Prostate gland (tissue), 2 donors: ENCODE data around the gene SDR9C7. TPM values are rescaled to one million over a fixed set of nuclear protein-coding genes. Genes with fewer than 3 reads are reported as not detected.
A peak's percentile ranks its signal among the peaks of the same experiment; 100 is the strongest.

Experiments used
- DNase-seq: peaks from one replicate; pipeline ENCODE4 v3.0.0-alpha.2; 2019; ENCODE audit warnings: low spot score
- H3K27ac ChIP-seq, 2 donors: fragments of 200-600 bp; sonication (generic); 2 replicates each; pipeline ENCODE4 v1.5.1; 2017 to 2019
- H3K27me3 ChIP-seq: fragments of 200-600 bp; sonication (generic); replicated peaks from 2 replicates; pipeline ENCODE4 v1.5.1; 2019; ENCODE audit not compliant: insufficient read depth
- H3K36me3 ChIP-seq, 2 donors: fragments of 200-600 bp; sonication (generic); 1 replicate in 1 of 2; 2 replicates in 1 of 2; pipeline versions ENCODE4 v1.5.1 to v1.8.1; 2017 to 2019
- H3K4me1 ChIP-seq: fragments of 200-600 bp; sonication (generic); replicated peaks from 2 replicates; pipeline ENCODE4 v1.5.1; 2019
- H3K4me3 ChIP-seq, 2 donors: fragments of 200-600 bp; sonication (generic); 2 replicates each; pipeline ENCODE4 v1.5.1; 2017 to 2019
- H3K9me3 ChIP-seq: fragments of 200-600 bp; sonication (generic); 2 replicates; pipeline ENCODE4 v1.5.1; 2017
- CTCF ChIP-seq, 4 experiments: fragments of 200-600 bp in 2 of 4; fragments of 450-650 bp in 2 of 4; sonication (generic) in 2 of 4; IDR thresholded peaks; 1 replicate in 3 of 4; 2 replicates in 1 of 4; pipeline ENCODE4 v1.5.1; 2016 to 2019; ENCODE audit warnings: antibody characterized with exemption in 4 of 4, mild to moderate bottlenecking in 2 of 4, moderate library complexity in 2 of 4
- POLR2A ChIP-seq: fragments of 450-650 bp; IDR thresholded peaks from one replicate; pipeline ENCODE4 v1.6.1; 2016; ENCODE audit warnings: antibody characterized with exemption, mild to moderate bottlenecking
- POLR2AphosphoS5 ChIP-seq: sonication (generic); formaldehyde crosslinking; IDR thresholded peaks from one replicate; pipeline ENCODE4 v1.6.1; 2017; ENCODE audit warnings: antibody characterized with exemption
- WGBS: methylation state at CpG from one replicate; pipeline ENCODE4 v1.1.5; 2018; 5-methylcytosine and 5-hydroxymethylcytosine counted together
- intact Hi-C: fragments of 100-400 bp; cut with DNase I; formaldehyde crosslinking; loops from one replicate; pipeline ENCODE4 v1.14.2; 2022
- total RNA-seq, 2 donors: library from RNA; depleted of rRNA; stranded (reverse); fragments of >200 nt; gene quantifications; one replicate each; pipeline ENCODE4 v1.1.0, GENCODE V29; 2016

Gene SDR9C7
- total RNA-seq, 2 donors from 2014 or later, result 1.1 TPM; not detected in 1

GRCh38 chr12:56932867-56933266, 1.3 kb downstream of the SDR9C7 start:
- H3K4me1 ChIP-seq, result no peaks in the 10 kb centered on the region
- no peaks in the 10 kb centered on the region for H3K27me3 ChIP-seq
- TF ChIP-seq POLR2A (no peak), CTCF (IDR thresholded peaks at IDR 0.05) (no peak), POLR2AphosphoS5 (no peak)
- H3K9me3 ChIP-seq, result no peaks in the 10 kb centered on the region
- H3K27ac ChIP-seq, result no peak overlapping the region
- H3K4me3 ChIP-seq, result no peak overlapping the region
- DNase-seq, result peak; percentile 23
- H3K36me3 ChIP-seq, result no peaks in the 10 kb centered on the region
- intact Hi-C loops, result no loop called here
- 94% methylated on average over 1 of the region's 1 CpG for WGBS

- intact Hi-C loops, result no loop called here
- no peak for TF ChIP-seq CTCF (IDR thresholded peaks at IDR 0.05)
- TF ChIP-seq POLR2AphosphoS5, result no peak
- no peak for TF ChIP-seq POLR2A
- no peak overlapping the region for H3K4me3 ChIP-seq
- no peak for DNase-seq
- H3K4me1 ChIP-seq, result no peaks in the 10 kb centered on the region
- H3K36me3 ChIP-seq, result no peaks in the 10 kb centered on the region
- 69% methylated on average over 5 of the region's 5 CpGs for WGBS
- no peak overlapping the region for H3K27ac ChIP-seq
- H3K27me3 ChIP-seq, result no peaks in the 10 kb centered on the region
- no peaks in the 10 kb centered on the region for H3K9me3 ChIP-seq
These were observed 2.1 kb downstream of the SDR9C7 start for GRCh38 chr12:56932146-56932545.

- intact Hi-C loops, result no loop called here
- WGBS, result 93% methylated on average over 2 of the region's 2 CpGs
- H3K27ac ChIP-seq, result no peak overlapping the region
- no peaks in the 10 kb centered on the region for H3K36me3 ChIP-seq
- DNase-seq, result no peak
- H3K9me3 ChIP-seq, result no peaks in the 10 kb centered on the region
- TF ChIP-seq POLR2AphosphoS5 (no peak), CTCF (IDR thresholded peaks at IDR 0.05) (no peak), POLR2A (no peak)
- no peak overlapping the region for H3K4me3 ChIP-seq
- no peaks in the 10 kb centered on the region for H3K27me3 ChIP-seq
- no peaks in the 10 kb centered on the region for H3K4me1 ChIP-seq
These were observed 2.7 kb downstream of the SDR9C7 start for GRCh38 chr12:56931474-56931978.

GRCh38 chr12:56930241-56930640, 4.0 kb downstream of the SDR9C7 start:
- DNase-seq, result no peak
- intact Hi-C loops, result no loop called here

More at GRCh38 chr12:56930241-56930640, 4.0 kb downstream of the SDR9C7 start:
- WGBS, result 85% methylated on average over 8 of the region's 8 CpGs
- Histone ChIP-seq H3K36me3 (no peaks in the 10 kb centered on the region), H3K27me3 (no peaks in the 10 kb centered on the region), H3K4me3 (no peak overlapping the region), H3K9me3 (no peaks in the 10 kb centered on the region), H3K4me1 (no peaks in the 10 kb centered on the region), H3K27ac (no peak overlapping the region)
- TF ChIP-seq POLR2A, result no peak
- no peak for TF ChIP-seq POLR2AphosphoS5
- no peak for TF ChIP-seq CTCF (IDR thresholded peaks at IDR 0.05)
